Measurements from ENCODE around the gene GRK5. TPM values are rescaled to one million over a fixed set of nuclear protein-coding genes. Genes with fewer than 3 reads are reported as not detected.

The GRK5 gene
- polyA plus RNA-seq, 1 donor from 2014 or later: 34.9 TPM

DNA sequence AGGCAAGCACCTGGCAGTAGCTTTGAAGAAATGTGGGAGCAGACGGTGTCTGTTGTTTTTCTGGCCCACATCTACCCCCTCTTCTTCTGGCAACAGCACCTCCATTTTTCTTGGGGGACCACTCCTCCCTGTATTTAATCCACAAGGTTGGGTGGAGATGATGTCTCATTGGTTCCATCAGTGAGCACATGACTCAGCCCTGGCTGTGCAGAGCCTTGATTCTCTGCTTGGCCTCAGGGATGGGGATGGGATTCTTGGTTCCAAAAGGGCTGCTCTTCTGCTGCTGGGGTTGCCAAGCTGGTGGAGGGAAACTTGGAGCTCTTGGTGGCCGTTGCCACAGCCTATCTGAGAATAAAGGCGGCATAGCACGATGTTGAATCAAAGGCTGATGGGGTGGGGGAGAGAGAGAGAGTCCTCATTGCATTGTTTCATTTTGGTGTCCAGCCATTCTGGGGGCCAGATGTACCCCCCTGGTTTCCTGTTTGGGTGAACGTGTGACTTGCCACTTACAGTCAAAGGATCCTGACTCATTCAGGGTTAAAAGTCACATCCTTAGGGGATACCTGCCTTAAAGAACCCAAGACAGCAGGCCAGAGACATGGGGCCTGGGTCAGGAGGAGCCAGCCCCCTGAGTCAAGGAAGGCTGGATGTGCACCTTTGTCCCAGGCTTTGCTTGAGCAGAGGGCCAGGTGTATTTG lies 25.9 kb downstream of the GRK5 start:
- TF ChIP-seq, protein P1, sequence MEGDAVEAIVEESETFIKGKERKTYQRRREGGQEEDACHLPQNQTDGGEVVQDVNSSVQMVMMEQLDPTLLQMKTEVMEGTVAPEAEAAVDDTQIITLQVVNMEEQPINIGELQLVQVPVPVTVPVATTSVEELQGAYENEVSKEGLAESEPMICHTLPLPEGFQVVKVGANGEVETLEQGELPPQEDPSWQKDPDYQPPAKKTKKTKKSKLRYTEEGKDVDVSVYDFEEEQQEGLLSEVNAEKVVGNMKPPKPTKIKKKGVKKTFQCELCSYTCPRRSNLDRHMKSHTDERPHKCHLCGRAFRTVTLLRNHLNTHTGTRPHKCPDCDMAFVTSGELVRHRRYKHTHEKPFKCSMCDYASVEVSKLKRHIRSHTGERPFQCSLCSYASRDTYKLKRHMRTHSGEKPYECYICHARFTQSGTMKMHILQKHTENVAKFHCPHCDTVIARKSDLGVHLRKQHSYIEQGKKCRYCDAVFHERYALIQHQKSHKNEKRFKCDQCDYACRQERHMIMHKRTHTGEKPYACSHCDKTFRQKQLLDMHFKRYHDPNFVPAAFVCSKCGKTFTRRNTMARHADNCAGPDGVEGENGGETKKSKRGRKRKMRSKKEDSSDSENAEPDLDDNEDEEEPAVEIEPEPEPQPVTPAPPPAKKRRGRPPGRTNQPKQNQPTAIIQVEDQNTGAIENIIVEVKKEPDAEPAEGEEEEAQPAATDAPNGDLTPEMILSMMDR (IDR thresholded peaks at IDR 0.05; ENCODE audit: poor library complexity, severe bottlenecking): no peak
- TF ChIP-seq SMC3 (conservative IDR thresholded peaks at IDR 0.05; ENCODE audit: poor library complexity): no peak
- no peak for TF ChIP-seq TAF1 (IDR thresholded peaks at IDR 0.05; ENCODE audit: low read depth)
- no peak for TF ChIP-seq RAD21 (conservative IDR thresholded peaks at IDR 0.05)
- TF ChIP-seq POLR2AphosphoS5 (IDR thresholded peaks at IDR 0.05): no peak
- no peak for TF ChIP-seq EP300 (conservative IDR thresholded peaks at IDR 0.05; ENCODE audit: poor library complexity, severe bottlenecking)
- no peak for TF ChIP-seq MXI1 (conservative IDR thresholded peaks at IDR 0.05; ENCODE audit: poor library complexity, severe bottlenecking)
- TF ChIP-seq, protein P2, sequence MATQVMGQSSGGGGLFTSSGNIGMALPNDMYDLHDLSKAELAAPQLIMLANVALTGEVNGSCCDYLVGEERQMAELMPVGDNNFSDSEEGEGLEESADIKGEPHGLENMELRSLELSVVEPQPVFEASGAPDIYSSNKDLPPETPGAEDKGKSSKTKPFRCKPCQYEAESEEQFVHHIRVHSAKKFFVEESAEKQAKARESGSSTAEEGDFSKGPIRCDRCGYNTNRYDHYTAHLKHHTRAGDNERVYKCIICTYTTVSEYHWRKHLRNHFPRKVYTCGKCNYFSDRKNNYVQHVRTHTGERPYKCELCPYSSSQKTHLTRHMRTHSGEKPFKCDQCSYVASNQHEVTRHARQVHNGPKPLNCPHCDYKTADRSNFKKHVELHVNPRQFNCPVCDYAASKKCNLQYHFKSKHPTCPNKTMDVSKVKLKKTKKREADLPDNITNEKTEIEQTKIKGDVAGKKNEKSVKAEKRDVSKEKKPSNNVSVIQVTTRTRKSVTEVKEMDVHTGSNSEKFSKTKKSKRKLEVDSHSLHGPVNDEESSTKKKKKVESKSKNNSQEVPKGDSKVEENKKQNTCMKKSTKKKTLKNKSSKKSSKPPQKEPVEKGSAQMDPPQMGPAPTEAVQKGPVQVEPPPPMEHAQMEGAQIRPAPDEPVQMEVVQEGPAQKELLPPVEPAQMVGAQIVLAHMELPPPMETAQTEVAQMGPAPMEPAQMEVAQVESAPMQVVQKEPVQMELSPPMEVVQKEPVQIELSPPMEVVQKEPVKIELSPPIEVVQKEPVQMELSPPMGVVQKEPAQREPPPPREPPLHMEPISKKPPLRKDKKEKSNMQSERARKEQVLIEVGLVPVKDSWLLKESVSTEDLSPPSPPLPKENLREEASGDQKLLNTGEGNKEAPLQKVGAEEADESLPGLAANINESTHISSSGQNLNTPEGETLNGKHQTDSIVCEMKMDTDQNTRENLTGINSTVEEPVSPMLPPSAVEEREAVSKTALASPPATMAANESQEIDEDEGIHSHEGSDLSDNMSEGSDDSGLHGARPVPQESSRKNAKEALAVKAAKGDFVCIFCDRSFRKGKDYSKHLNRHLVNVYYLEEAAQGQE (IDR thresholded peaks at IDR 0.05; ENCODE audit: borderline replicate concordance): no peak
- TF ChIP-seq EZH2 (IDR thresholded peaks at IDR 0.05; ENCODE audit: borderline replicate concordance, insufficient read depth, low read length, poor library complexity, severe bottlenecking): no peak
- no peak overlapping the region for H2AFZ ChIP-seq (ENCODE audit: low read depth, low read length)
- H3F3A ChIP-seq (ENCODE audit: insufficient read depth, low read length, poor library complexity, severe bottlenecking): no peaks in the 10 kb centered on the region
- H3K36me3 ChIP-seq (ENCODE audit: insufficient read depth, low read length): no peaks in the 10 kb centered on the region
- no peaks in the 10 kb centered on the region for H3K9me2 ChIP-seq (ENCODE audit: insufficient read depth, low read length)
- H3K27me3 ChIP-seq (ENCODE audit: insufficient read depth, low read depth, low read length): no peaks in the 10 kb centered on the region
- H3K79me2 ChIP-seq (replicated peaks; ENCODE audit: insufficient read depth, low read length): no peaks in the 10 kb centered on the region
- no peak overlapping the region for H3K9ac ChIP-seq (ENCODE audit: low read length)
- H4K20me1 ChIP-seq (ENCODE audit: insufficient read depth): no peaks in the 10 kb centered on the region
- no peak overlapping the region for H3K4me3 ChIP-seq (ENCODE audit: low read length)
- no peak overlapping the region for H3K4me2 ChIP-seq (ENCODE audit: low read length)
- H3K9me3 ChIP-seq (ENCODE audit: low read length): no peaks in the 10 kb centered on the region
- no peak overlapping the region for H3K27ac ChIP-seq (ENCODE audit: low read length)

DNA sequence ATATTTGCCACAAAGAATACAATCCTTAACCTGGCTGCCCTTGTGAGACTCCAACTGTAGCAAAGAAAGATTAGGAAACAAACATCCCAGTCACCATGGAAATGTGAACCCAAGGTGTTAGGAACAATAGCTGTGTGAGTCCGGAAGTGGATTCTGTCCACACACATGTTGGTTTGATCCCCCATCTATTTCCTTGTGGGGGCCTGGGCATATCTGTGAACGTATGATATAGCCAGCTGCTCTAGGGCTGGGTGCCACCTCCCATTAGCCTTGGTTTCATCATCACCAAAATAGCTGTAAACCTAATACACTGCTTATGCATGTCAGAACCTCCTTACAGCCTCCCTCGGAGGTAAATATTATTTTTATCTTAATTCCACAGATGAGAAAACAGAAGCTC lies 26.4 kb downstream of the GRK5 start:
- no peak overlapping the region for H3K4me3 ChIP-seq (ENCODE audit: low read length)
- H3K9ac ChIP-seq (ENCODE audit: low read length): no peak overlapping the region
- H3K4me2 ChIP-seq (ENCODE audit: low read length): no peak overlapping the region
- no peaks in the 10 kb centered on the region for H3K79me2 ChIP-seq (replicated peaks; ENCODE audit: insufficient read depth, low read length)
- no peak overlapping the region for H3K27ac ChIP-seq (ENCODE audit: low read length)
- H3K36me3 ChIP-seq (ENCODE audit: insufficient read depth, low read length): no peaks in the 10 kb centered on the region
- no peaks in the 10 kb centered on the region for H3F3A ChIP-seq (ENCODE audit: insufficient read depth, low read length, poor library complexity, severe bottlenecking)
- H3K9me3 ChIP-seq (ENCODE audit: low read length): no peaks in the 10 kb centered on the region
- no peaks in the 10 kb centered on the region for H3K9me2 ChIP-seq (ENCODE audit: insufficient read depth, low read length)
- H2AFZ ChIP-seq (ENCODE audit: low read depth, low read length): no peak overlapping the region
- TF ChIP-seq RAD21 (conservative IDR thresholded peaks at IDR 0.05): no peak
- no peak for TF ChIP-seq TAF1 (IDR thresholded peaks at IDR 0.05; ENCODE audit: low read depth)
- TF ChIP-seq EP300 (conservative IDR thresholded peaks at IDR 0.05; ENCODE audit: poor library complexity, severe bottlenecking): no peak
- no peak for TF ChIP-seq MXI1 (conservative IDR thresholded peaks at IDR 0.05; ENCODE audit: poor library complexity, severe bottlenecking)
- no peak for TF ChIP-seq SMC3 (conservative IDR thresholded peaks at IDR 0.05; ENCODE audit: poor library complexity)
- TF ChIP-seq EZH2 (IDR thresholded peaks at IDR 0.05; ENCODE audit: borderline replicate concordance, insufficient read depth, low read length, poor library complexity, severe bottlenecking): no peak
- no peak for TF ChIP-seq POLR2AphosphoS5 (IDR thresholded peaks at IDR 0.05)
- TF ChIP-seq, protein P2 (IDR thresholded peaks at IDR 0.05; ENCODE audit: borderline replicate concordance): no peak
- TF ChIP-seq, protein P1 (IDR thresholded peaks at IDR 0.05; ENCODE audit: poor library complexity, severe bottlenecking): no peak
- no peaks in the 10 kb centered on the region for H4K20me1 ChIP-seq (ENCODE audit: insufficient read depth)
- no peaks in the 10 kb centered on the region for H3K27me3 ChIP-seq (ENCODE audit: insufficient read depth, low read depth, low read length)
